NOMO-1 treated with dmso at 0.1 percent for 144 hours (cell line): ENCODE results near the gene PLXNB3.
"Not testable (repeated sequence)": the region's sequence is repeated elsewhere in the genome, so short reads cannot be mapped to it uniquely, and the experiment has no call there.

ENCODE experiments used
- DNase-seq: peaks from one replicate; lab custom pipeline; 2025; ENCODE audit not compliant: unreplicated experiment; lab: John Stamatoyannopoulos, UW

The PLXNB3 gene

GRCh38 chrX:153763989-153764755, at the start of gene PLXNB3:
TSS of gene PLXNB3 (plus strand) at chrX:153764249. CDS start at chrX:153765536, 1,287 bp downstream.
- DNase-seq: peak; percentile 45

GRCh38 chrX:153714256-153714655, 49.8 kb upstream of the PLXNB3 start:
- DNase-seq: no peak

GRCh38 chrX:153717445-153717844, 46.6 kb upstream of the PLXNB3 start:
- DNase-seq: no peak

GRCh38 chrX:153719238-153719637, 44.8 kb upstream of the PLXNB3 start:
- DNase-seq: no peak

- DNase-seq: no peak
These were observed 44.3 kb upstream of the PLXNB3 start for GRCh38 chrX:153719701-153720100.

GRCh38 chrX:153722704-153723350, 41.2 kb upstream of the PLXNB3 start:
- DNase-seq: no peak

GRCh38 chrX:153723351-153724251, 40.4 kb upstream of the PLXNB3 start:
- DNase-seq: peak; percentile 10

GRCh38 chrX:153724252-153725038, 39.6 kb upstream of the PLXNB3 start, which contains the start of the genes ABCD1 and BCAP31:
TSS of gene ABCD1 (plus strand) at chrX:153724856. CDS start at chrX:153725267, 411 bp downstream.
TSS of gene BCAP31 (minus strand) at chrX:153724387. CDS start at chrX:153723244, 1,143 bp downstream.
- peak; percentile 92 for DNase-seq

- no peak for DNase-seq
These were observed 38.8 kb upstream of the PLXNB3 start for GRCh38 chrX:153725039-153725831.

- no peak for DNase-seq
These were observed 38.2 kb upstream of the PLXNB3 start for GRCh38 chrX:153725832-153726285.

- peak; percentile 85 for DNase-seq
These were observed 37.5 kb upstream of the PLXNB3 start for GRCh38 chrX:153726286-153727122.

GRCh38 chrX:153727123-153727931, 36.7 kb upstream of the PLXNB3 start:
- DNase-seq: peak; percentile 37

- DNase-seq: no peak
These were observed 36.0 kb upstream of the PLXNB3 start for GRCh38 chrX:153728095-153728494.

- no peak for DNase-seq
These were observed 35.0 kb upstream of the PLXNB3 start for GRCh38 chrX:153728951-153729631.

GRCh38 chrX:153730115-153730514, 33.9 kb upstream of the PLXNB3 start:
- not testable (repeated sequence) for DNase-seq

GRCh38 chrX:153731117-153731844, 32.8 kb upstream of the PLXNB3 start:
- no peak for DNase-seq

GRCh38 chrX:153731845-153732215, 32.2 kb upstream of the PLXNB3 start:
- no peak for DNase-seq
